ENCODE measurements around the gene EBPL. TPM values are rescaled to one million over a fixed set of nuclear protein-coding genes. Genes with fewer than 3 reads are reported as not detected.

EBPL gene
- polyA plus RNA-seq, 1 of the 3 experiments (the other 2 are of a cell fraction), result 113 TPM

- H3K9me2 ChIP-seq, result no peaks in the 10 kb centered on the region
- H3K9ac ChIP-seq, result no peak overlapping the region
- TF ChIP-seq, protein P1, sequence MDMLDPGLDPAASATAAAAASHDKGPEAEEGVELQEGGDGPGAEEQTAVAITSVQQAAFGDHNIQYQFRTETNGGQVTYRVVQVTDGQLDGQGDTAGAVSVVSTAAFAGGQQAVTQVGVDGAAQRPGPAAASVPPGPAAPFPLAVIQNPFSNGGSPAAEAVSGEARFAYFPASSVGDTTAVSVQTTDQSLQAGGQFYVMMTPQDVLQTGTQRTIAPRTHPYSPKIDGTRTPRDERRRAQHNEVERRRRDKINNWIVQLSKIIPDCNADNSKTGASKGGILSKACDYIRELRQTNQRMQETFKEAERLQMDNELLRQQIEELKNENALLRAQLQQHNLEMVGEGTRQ (IDR thresholded peaks at IDR 0.05; ENCODE audit: borderline replicate concordance, low read depth, low read length), result no peak
- TF ChIP-seq, protein P2, sequence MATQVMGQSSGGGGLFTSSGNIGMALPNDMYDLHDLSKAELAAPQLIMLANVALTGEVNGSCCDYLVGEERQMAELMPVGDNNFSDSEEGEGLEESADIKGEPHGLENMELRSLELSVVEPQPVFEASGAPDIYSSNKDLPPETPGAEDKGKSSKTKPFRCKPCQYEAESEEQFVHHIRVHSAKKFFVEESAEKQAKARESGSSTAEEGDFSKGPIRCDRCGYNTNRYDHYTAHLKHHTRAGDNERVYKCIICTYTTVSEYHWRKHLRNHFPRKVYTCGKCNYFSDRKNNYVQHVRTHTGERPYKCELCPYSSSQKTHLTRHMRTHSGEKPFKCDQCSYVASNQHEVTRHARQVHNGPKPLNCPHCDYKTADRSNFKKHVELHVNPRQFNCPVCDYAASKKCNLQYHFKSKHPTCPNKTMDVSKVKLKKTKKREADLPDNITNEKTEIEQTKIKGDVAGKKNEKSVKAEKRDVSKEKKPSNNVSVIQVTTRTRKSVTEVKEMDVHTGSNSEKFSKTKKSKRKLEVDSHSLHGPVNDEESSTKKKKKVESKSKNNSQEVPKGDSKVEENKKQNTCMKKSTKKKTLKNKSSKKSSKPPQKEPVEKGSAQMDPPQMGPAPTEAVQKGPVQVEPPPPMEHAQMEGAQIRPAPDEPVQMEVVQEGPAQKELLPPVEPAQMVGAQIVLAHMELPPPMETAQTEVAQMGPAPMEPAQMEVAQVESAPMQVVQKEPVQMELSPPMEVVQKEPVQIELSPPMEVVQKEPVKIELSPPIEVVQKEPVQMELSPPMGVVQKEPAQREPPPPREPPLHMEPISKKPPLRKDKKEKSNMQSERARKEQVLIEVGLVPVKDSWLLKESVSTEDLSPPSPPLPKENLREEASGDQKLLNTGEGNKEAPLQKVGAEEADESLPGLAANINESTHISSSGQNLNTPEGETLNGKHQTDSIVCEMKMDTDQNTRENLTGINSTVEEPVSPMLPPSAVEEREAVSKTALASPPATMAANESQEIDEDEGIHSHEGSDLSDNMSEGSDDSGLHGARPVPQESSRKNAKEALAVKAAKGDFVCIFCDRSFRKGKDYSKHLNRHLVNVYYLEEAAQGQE (IDR thresholded peaks at IDR 0.05; ENCODE audit: low read depth, low read length), result no peak
- TF ChIP-seq PBX3 (IDR thresholded peaks at IDR 0.05) (no peak), NRF1 (IDR thresholded peaks at IDR 0.05; ENCODE audit: low read depth, low read length) (no peak), RCOR1 (IDR thresholded peaks at IDR 0.05; ENCODE audit: low read length) (no peak), TEAD4 (IDR thresholded peaks at IDR 0.05; ENCODE audit: borderline replicate concordance, insufficient read depth) (no peak), YY1 (IDR thresholded peaks at IDR 0.05; ENCODE audit: low read depth) (no peak), GABPA (IDR thresholded peaks at IDR 0.05; ENCODE audit: low read depth) (no peak), RXRA (IDR thresholded peaks at IDR 0.05; ENCODE audit: borderline replicate concordance, low read depth) (no peak), TAF1 (IDR thresholded peaks at IDR 0.05; ENCODE audit: borderline replicate concordance, low read depth, low read length) (no peak), JUND (IDR thresholded peaks at IDR 0.05) (no peak), POLR2AphosphoS5 (IDR thresholded peaks at IDR 0.05; ENCODE audit: low read depth, low read length) (no peak), SIN3A (IDR thresholded peaks at IDR 0.05; ENCODE audit: borderline replicate concordance, low read depth, low read length) (no peak), USF1 (IDR thresholded peaks at IDR 0.05; ENCODE audit: borderline replicate concordance, low read depth) (no peak)
- TF ChIP-seq, protein P3, sequence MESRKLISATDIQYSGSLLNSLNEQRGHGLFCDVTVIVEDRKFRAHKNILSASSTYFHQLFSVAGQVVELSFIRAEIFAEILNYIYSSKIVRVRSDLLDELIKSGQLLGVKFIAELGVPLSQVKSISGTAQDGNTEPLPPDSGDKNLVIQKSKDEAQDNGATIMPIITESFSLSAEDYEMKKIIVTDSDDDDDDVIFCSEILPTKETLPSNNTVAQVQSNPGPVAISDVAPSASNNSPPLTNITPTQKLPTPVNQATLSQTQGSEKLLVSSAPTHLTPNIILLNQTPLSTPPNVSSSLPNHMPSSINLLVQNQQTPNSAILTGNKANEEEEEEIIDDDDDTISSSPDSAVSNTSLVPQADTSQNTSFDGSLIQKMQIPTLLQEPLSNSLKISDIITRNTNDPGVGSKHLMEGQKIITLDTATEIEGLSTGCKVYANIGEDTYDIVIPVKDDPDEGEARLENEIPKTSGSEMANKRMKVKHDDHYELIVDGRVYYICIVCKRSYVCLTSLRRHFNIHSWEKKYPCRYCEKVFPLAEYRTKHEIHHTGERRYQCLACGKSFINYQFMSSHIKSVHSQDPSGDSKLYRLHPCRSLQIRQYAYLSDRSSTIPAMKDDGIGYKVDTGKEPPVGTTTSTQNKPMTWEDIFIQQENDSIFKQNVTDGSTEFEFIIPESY (IDR thresholded peaks at IDR 0.05; ENCODE audit: borderline replicate concordance, low read depth), result no peak
- TF ChIP-seq, protein P4, sequence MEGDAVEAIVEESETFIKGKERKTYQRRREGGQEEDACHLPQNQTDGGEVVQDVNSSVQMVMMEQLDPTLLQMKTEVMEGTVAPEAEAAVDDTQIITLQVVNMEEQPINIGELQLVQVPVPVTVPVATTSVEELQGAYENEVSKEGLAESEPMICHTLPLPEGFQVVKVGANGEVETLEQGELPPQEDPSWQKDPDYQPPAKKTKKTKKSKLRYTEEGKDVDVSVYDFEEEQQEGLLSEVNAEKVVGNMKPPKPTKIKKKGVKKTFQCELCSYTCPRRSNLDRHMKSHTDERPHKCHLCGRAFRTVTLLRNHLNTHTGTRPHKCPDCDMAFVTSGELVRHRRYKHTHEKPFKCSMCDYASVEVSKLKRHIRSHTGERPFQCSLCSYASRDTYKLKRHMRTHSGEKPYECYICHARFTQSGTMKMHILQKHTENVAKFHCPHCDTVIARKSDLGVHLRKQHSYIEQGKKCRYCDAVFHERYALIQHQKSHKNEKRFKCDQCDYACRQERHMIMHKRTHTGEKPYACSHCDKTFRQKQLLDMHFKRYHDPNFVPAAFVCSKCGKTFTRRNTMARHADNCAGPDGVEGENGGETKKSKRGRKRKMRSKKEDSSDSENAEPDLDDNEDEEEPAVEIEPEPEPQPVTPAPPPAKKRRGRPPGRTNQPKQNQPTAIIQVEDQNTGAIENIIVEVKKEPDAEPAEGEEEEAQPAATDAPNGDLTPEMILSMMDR (IDR thresholded peaks at IDR 0.05), result no peak
- TF ChIP-seq, protein P5, sequence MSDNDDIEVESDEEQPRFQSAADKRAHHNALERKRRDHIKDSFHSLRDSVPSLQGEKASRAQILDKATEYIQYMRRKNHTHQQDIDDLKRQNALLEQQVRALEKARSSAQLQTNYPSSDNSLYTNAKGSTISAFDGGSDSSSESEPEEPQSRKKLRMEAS (IDR thresholded peaks at IDR 0.05; ENCODE audit: low read depth), result no peak
- H3K4me2 ChIP-seq, result no peak overlapping the region
- CTCF ChIA-PET, result no interaction called here
- no peak overlapping the region for H2AFZ ChIP-seq (ENCODE audit: low read depth)
- no peaks in the 10 kb centered on the region; a peak in 1 of 4 replicates for H3K4me1 ChIP-seq (ENCODE audit: control insufficient read depth in 1 of 2, insufficient read depth in 2 of 2, low read depth in 1 of 2, low read length in 1 of 2)
- H3K27ac ChIP-seq (ENCODE audit: low read depth in 2 of 2, low read length in 1 of 2), result no peak overlapping the region
- peaks cover 7% of the 10 kb centered on the region for H3F3A ChIP-seq (replicated peaks; ENCODE audit: insufficient read depth)
- H3K27me3 ChIP-seq (ENCODE audit: insufficient read depth), result no peaks in the 10 kb centered on the region
- H3K9me3 ChIP-seq, result no peaks in the 10 kb centered on the region
- 92% methylated on average over 9 of the region's 9 CpGs for WGBS (ENCODE audit: low lambda C conversion rate)
- DNase-seq, result no peak
- H3K4me3 ChIP-seq (ENCODE audit: low read depth in 2 of 2, low read length in 1 of 2), result no peak overlapping the region
- no peaks in the 10 kb centered on the region for H4K20me1 ChIP-seq (ENCODE audit: insufficient read depth)
- H3K79me2 ChIP-seq (ENCODE audit: insufficient read depth), result no peaks in the 10 kb centered on the region
- POLR2A ChIA-PET, result no interaction called here
- H3K36me3 ChIP-seq (replicated peaks in 1 of 2; ENCODE audit: control insufficient read depth in 1 of 2, insufficient read depth in 2 of 2, low read length in 1 of 2), result peaks cover 11 to 12% of the 10 kb centered on the region in 2 experiments
These were observed 34.0 kb downstream of the EBPL start for GRCh38 chr13:49657241-49657641.

All from SK-N-SH (cell line).